Dermis blood vessel endothelial cell (primary cell): ENCODE results near the gene HES5. TPM values are rescaled to one million over a fixed set of nuclear protein-coding genes. Genes with fewer than 3 reads are reported as not detected.

Experiments
- DNase-seq: peaks from one replicate; pipeline ENCODE4 v3.0.0; 2010
- total RNA-seq: library from RNA; depleted of rRNA; stranded (reverse); fragments of >200 nt; gene quantifications from 2 replicates; pipeline ENCODE4 v1.2.3, GENCODE V29; 2014

HES5 gene
- total RNA-seq, 1 donor from 2014 or later = 0.17 TPM

DNA sequence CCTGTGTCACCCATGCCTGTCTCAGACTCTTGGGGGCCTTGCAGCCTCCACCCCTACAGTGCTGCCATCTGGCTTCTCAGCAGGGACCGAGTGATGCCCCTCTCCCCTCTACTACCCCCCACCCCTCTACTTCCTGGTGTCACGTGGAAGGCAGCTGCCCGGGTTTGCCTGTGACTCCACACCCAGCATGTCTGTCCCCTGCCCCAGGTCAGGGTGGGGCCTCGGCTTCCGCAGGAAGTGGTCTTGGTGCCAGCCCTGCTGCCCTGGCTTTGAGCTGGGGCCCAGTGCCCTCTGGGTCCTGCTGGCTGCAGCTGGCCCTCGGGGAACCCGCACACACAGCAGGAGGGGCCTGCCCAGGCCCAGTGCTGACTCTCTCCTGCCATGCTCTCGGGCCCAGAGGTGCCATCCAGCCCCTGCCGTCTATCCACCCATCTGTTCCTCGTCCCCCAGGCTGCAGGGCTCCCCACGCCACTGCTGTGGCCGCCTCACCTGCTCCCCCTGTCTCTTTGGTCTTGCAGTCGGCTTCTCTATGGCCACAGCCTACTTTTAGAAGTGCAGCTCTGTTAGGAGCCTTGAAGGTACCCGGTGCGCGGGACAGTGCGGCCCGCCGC, 30.0 kb downstream of the HES5 start:
- DNase-seq = no peak

DNA sequence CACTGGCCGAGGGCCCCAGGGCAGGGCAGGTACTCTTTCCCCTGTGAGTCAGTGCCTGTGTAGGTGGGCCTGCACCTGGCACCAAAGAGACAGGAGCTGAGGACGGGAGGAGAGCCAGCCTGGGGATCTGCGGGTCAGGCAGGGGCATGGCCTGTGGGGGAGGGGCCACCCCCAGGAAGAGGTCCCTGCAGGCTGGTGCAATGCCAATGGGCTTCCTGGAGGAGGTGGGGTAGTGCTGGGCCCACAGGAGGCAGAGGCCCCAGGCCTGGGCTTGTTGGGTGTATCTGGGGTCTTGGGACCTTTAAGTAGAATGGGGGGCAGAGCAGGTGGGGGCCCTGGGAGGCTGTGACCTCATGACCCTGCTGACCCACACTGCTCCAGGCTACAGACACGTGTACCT, 30.8 kb downstream of the HES5 start:
- DNase-seq = no peak

DNA sequence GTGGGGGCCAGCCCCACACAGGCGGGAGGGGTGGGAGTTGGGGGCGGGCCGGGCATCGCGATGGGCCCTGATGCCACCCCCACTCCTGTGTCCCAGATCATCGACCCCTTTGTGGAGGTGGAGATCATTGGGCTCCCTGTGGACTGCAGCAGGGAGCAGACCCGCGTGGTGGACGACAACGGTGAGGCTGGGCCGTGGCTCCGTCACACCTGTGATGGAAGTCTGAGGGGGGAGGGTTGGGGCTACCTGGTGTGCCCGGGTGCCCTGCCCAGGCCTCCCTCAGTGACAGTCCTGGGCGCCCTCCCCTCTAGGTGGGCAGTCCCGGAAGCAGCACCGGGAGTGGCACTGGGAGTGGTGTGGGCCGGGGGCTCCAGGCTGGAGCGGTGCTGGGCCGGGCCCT, 31.4 kb downstream of the HES5 start:
- DNase-seq = no peak

DNA sequence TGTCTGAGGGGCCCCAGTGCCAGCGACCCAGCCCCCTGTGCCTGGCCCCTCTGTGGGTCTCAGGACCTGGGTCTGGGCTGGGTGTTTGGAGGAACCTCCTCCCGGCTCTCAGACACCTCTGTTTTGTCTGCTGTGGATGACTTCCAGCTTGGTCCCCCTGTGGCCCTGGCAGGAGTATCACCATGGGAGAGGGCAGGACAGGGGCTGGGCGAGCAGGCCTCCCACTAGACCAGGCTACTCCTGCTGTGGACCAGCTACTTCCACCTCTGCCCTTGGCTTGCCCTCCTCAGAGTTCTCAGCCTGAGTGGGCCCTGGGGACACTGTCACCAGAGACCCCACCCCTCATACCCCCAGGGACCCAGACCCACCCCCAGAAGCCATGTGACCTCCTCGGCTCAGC, 32.2 kb downstream of the HES5 start:
- no peak for DNase-seq

DNA sequence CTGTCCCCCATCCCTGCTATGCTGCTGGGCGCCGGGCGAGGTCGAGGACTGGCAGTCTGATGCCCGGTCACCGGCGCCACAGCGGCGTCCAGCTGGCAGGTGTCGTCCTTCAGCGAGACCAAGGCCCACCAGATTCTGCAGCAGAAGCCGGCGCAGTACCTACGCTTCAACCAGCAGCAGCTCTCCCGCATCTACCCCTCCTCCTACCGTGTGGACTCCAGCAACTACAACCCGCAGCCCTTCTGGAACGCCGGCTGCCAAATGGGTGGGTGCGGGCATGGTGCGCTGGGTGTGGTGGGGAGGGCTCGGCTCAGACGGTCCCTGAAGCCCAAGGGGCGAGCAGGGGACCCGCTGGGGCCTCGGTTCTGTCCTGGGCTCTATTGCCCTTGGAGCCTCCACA, 33.3 kb downstream of the HES5 start:
- DNase-seq = no peak

DNA sequence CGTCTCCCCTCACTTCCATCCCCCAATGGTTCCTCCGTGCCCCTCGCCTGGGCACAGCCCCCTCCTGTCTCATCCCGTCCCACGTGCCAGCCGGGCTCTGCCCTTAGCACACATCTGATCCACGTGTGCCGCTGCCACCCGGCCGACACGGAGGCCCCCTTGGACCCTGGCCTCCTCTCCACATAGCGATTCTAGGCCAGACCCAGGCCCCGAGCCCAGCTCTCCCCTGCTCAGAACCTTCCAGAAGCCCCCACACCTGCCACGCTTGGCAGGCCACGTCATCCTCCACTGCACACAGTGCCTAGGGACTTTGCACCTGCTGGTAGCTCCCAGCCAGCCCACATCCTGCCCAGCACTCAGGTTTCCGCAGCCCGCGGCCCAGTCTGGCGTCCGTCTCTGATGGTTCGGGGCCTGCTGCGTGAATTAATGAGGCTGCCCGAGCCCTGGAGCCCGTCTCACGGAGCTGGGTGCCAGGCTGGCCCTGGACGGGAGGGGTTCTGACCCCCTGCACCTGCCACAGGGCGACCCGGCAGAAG, 33.9 kb downstream of the HES5 start:
- DNase-seq = no peak

DNA sequence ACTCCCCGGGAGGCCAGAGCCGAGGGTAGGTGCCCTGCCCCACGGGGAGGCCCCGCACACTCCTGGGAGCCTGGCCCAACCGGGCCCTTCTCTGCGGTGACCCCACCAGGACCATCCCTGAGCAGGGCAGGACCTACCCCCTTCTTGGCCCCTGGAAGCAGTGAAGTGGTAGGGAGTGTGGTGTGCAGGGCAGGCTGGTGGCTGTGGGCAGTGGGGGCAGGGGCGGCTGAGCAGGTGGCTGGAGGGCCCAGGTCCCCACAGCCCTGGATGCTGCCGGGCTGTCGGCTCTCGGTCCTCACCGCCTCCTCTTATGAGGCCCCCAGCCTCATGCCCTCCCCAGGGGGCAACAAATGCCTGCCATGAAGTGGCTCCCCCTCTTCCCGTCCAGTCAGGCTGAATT, 34.5 kb downstream of the HES5 start:
- no peak for DNase-seq

DNA sequence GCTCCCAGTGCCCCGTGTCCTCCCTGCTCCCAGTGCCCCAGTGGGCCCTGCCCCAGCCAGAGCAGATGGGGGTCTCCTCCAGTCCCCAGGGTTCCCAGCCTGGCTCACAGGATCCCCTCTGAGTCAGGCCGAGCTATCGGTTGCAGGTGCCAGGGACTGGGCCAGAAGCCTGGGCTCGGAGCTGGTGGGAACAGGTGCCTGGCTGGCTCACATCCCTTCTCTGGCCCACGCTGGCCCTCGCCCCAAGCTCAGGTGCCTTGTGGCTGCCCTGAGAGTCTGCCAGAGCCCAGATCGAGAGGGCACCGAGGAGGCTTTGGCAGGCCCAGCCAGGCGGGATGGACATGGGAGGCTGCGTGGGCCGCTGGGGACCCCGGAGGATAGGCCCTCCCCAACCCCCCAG, 35.0 kb downstream of the HES5 start:
- no peak for DNase-seq

DNA sequence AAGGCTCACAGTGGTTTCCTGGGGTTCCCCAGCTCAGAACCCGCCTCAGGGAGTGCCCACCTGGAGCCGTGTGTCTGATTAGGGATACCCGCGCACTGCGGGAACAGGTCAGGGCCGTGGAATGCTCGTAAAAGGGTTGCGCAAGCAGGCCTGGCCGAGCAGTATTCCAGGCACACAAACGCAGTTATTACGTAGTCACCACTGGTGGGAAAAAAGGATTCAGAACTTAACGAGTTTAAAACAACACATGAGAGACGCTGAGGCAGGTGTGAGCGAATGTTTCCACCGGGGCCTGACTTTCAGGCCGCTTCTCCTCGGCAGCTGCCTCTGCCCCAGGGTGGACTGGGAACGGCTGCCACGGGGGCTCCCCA, 35.8 kb downstream of the HES5 start:
- no peak for DNase-seq

DNA sequence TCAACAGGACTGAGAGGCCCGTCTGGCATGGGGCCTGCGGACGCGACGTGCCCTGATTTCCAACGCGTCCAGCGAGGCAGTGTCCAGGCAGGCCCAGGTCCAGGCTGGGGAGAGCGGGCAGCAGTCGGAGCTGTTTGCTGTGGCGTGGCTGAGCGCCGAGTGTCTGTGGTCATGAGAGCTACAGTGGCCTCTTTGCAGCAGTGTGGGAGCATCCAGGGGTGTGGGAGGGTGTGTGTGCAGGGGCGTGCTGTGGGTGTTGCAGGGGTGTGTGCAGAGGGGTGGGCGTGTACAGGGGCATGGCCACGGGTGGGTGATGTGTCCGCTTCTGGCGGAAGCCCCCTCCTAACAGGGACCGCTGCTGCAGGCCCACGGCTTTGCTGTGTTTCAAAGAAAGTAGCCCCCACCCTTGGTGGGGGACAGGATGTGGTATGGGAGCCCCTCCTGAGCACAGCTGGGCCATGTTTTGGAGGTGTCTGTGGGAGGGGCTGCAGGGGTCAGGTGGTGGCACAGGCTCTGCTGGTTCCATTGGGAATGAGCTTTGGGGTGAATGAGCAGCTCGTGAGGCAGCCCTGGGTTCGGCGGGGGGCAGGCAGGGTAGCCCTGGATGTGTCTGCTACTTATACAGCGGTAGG, 36.3 kb downstream of the HES5 start:
- no peak for DNase-seq

DNA sequence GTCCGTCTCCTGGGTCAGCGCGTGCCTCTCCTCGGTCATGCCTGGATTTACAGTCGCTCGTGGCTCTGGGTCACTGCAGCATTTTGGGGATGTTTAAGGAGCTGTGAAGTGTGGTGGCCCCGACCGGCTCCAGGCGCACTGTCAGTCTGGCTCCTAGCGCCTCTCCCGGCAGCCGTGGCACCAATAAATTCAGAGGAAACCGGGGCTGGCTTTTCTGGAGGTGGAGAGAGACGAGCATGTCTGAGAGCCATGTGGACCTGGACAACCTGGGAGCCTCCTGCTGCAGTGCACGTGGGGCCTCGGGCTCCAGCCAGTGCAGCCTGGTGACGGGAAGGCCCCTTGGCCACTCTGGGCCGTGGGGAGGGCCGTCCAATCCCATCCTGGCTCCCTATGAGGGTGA, 36.8 kb downstream of the HES5 start:
- no peak for DNase-seq

DNA sequence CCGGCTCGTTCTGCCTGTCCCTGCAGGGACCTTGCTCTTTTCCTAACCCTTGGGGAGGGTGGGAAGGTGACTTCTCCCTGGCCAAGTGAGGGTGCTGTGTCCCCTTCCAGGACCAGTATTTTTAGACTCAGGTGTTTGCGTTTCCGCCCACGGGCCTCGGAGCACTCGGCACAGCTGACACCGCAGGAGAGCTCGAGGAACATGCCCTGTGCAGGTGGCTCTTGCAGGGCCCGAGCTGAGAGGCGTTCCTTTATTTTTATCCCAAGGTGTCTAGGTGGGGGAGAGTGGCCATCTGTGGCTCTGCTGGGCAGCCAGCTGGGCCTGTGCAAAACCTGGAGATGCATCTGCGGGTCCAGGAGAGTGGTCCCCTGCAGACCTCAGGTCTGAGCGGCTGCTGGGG, 38.0 kb downstream of the HES5 start:
- no peak for DNase-seq

DNA sequence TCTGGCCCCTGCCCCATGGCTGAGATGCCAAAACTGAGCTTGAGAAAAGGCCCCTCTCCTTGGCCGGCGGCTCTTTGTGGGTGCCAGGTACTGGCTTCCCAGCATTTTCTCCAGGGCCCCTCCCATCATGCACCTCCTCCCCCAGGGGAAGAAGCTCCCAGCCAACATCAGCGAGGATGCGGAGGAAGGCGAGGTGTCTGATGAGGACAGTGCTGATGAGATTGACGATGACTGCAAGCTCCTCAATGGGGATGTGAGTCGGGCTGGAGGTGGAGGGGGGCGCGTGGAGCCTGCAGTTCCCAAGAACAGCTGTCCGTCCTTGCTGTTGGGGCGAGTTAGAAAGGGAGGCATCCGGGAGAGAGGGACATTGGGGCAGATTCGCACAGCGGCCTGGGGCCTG, 40.4 kb downstream of the HES5 start:
- no peak for DNase-seq

DNA sequence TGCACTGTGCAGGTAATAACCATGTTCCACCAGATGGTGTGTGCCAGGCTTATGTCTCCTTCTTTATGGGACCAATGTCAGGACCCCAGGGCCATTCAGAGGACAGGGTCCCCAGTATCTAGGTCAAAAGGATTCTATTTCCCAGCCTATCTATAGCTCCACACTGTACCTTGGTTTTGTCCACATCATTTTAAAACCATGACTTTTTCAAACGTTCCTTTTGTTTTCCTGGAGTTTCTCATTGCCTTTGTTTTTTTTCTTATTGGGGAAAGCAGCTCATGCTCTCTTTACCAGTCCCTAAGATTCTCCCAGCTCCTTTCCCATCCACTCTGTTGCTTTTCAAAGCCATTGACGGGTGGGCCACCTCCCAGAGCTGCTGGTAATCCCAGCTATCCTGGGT, 41.4 kb downstream of the HES5 start:
- no peak for DNase-seq

DNA sequence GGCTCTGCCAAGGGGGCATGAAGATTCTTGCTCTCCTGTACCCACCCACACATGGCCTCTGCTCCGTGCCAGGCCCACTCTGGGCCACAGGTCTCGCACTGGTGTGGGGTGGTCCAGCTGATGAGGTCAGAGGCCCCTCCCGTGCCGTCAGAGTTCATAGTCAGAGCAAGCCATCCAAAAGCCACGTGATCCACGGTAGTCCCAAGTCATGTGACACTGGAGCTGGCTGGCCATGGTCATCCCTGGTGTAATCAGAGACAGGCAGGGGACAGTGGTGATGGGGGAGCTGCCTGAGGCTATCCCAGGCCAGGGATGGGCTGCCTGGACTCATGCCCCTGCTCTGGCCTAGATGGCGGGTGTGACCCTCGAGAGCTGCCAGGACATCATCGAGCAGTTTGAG, 43.5 kb downstream of the HES5 start:
- DNase-seq = no peak

DNA sequence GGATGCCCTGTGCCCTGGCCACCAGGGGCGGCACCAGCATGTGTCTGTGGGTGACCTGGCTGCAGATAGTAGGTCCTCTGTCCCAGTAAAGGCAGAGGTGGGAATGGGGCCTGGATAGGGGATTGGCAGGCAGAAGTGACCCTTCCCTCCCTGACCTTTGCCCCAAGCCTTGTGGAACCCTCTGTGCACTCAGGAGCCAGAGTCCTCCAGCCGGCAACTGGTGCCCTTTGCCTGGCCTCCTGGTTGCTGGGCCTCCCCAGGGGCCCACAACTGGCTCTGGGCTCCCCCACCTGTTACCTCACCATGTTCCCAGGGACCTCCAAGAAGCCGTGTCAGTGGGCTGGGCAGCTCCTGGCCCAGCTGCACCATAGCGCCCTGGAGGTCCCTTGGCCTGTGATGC, 44.0 kb downstream of the HES5 start:
- DNase-seq = no peak

DNA sequence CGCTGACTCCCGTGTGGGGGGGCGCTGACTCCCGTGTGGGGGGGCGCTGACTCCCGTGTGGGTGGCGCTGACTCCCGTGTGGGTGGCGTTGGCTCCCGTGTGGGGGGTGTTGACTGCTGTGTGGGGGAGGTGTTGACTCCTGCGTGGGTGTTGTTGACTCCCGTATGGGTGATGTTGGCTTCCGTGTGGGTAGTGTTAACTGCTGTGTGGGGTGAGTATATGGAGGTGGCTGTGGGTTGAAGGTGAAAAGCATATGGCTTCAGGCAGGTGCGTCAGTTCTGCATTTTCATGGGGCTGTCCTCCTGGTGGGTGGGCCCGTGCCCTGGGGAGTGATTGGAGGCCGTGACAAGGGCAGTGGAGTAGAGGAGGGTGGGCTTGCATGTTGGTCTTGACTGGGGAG, 46.1 kb downstream of the HES5 start:
- no peak for DNase-seq

DNA sequence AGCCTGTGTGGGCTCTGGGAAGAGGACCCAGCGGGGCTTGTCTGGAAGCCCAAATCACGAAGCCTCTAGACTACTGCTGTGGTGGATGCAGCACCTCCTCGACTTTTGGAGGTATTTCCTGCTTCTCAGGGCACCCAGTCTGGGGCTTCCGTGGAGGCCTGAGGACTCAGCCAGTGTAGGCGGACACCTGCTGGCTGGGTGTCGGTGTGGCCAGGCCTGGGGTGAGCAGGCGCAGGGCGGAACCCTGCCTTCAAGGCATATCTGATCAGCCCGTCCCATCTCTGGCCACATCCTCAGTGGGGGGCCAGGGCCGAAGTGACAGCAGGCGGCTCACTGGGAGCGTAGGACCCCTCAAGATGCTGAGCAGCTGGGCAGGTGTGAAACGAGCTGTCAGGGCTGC, 47.0 kb downstream of the HES5 start:
- DNase-seq = no peak

DNA sequence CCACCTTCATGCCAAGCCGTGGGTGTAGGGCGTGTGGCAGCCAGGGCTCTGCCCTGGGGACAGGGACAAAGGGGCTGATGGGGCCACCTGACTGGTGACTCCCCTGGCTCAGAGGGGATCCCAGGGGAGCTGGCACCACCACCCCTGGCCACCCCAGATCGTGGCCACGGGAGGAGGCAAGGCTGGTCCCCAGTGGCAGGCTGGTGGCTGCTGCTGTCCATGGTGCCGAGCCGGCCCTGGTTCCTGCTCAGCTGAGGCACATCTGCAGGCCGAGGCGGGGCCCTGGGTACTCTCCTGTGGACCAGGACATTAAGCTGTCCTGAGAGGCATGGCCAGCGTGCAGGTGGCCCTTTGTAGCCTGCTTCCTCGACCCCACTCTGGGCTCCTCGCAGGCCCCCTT, 47.5 kb downstream of the HES5 start:
- DNase-seq = no peak

DNA sequence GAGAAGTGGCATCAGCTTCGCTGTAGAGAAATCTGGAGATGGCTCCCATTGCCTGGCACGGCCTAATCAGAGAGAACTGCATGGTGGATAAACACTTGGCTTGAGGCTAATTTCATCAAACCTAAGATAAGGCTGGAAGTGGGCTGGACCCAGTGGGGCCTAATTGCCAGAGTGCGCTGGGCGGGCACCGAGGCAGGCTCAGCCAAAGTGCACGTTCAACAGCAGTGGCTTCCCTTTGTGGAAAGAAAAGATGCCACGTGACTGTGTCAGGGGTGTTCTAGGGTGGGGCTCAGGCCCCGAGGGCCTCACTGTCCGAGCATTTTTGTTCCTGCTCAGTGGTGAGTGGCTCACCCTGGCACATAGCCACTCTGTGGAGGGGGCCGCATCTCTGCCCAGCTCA, 48.2 kb downstream of the HES5 start:
- DNase-seq = no peak

DNA sequence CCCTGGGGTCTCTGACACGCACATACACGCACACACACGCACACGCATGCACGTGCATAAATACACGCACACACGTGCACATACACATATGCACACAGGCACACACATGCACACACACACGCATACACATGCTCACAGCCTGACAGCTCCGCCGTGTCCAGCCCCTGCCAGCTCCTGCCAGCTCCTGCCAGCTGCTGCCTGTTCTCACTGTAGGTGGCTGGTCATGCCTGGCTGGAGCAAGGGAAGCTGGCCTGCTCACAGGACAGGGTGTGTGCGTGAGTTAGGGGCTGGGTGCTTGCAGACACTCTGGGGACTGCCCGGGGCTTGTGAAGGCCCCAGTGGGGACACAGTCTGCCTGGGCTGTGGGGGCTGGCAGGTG, 49.1 kb downstream of the HES5 start:
- no peak for DNase-seq

DNA sequence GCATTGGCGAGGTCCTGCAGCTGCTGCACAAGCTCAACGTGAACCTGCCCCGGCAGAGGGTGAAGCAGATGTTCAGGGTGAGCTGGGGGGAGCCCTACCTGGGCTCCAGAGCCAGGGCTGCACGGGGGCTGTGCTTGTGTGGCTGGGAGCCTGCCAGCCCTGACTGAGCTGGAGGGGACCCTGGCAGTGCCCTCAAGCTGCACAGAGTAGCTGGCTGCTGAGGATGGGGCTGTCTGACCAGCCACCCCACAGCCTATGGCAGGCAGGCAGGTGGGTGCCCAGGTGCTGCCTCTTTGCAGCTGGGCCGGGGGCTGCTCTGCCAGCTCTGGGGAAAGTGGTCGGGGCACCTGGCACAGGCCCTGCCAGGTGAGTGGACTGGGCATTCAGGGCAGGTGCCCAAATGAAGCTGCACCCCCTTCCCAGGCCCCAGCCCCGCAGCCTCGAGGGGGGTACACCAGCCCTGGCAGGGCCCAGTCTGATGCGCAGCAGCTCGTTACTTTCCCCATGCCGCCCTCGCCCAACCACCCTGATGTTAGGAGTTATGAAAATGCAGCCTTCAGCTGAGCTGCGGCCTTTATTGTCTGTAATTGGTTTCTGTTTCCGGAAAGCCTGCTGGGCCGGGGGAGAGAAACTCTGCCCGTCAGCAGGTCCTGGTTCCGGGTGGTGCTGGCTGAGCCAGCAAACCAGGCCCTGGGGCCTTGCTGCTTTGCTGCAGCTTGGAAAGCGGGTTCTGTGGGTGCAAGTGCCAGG, 49.7 kb downstream of the HES5 start:
- DNase-seq = peak; percentile 10

DNA sequence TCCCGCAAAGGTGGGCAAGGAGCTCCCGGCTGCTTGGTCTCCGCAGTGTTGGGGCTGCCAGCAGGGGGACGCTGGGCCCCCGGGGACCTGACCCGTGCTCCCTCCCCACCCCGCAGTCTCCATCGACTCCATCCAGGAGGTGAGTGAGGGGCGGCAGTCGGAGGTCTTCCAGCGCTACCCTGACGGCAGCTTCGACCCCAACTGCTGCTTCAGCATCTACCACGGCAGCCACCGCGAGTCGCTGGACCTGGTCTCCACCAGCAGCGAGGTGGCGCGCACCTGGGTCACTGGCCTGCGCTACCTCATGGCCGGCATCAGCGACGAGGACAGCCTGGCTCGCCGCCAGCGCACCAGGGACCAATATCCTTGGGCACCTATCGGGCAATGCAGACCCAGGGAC, 50.4 kb downstream of the HES5 start:
- no peak for DNase-seq

DNA sequence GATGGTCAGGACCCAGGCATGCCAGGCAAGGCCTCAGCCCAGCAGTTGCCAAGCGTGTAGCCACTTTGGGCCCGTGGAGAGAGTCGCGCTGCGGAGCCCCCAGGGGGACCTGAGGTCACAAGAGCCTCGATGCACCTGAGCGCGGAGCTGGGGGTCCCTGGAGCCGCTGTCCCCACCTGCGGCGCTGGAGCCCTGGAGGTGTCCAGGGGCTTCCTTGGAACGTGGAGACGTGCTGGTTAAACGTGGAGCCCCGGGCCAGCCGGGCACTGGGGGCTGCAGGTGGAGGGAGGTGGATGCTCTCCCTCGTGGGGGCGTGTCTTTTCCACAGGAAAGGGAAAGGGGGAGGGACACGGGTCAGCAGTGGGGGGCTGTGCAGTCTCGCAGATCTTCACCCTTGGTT, 50.9 kb downstream of the HES5 start:
- no peak for DNase-seq
